DMS53 treated with DMSO at 0.1 percent for 48 hours (cell line): ENCODE data around the gene TMCO5A.
A peak's percentile ranks its signal among the peaks of the same experiment; 100 is the strongest.
"Not testable (repeated sequence)": the region's sequence is repeated elsewhere in the genome, so short reads cannot be mapped to it uniquely, and the experiment has no call there.

Experiments used
- DNase-seq: peaks from one replicate; lab custom pipeline; 2025; ENCODE audit not compliant: unreplicated experiment; lab: John Stamatoyannopoulos, UW

TMCO5A gene

DNA sequence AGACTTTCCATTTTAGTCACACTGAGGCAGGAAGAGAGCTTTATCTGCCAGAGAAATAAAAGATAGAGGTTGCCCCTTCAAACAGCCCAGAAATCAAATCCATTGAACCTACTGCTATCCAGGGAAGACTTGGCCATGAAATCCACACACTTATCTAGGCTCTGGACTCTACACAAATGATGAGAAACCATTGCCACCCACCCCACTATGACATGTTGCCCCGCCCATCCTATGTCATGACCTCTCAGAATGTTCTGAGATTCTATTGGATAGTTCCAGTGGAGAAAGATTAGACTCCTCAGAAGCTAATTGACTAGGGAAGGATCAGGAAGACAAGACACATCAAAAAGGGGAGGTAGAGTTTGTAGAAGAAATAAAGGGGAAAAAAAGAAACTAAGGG, at the start of gene TMCO5A:
TSS of gene TMCO5A (plus strand) at position 301 of the 400 bp plus-strand sequence. CDS start 1,684 bp downstream, outside the sequence.
- DNase-seq, result no peak

DNA sequence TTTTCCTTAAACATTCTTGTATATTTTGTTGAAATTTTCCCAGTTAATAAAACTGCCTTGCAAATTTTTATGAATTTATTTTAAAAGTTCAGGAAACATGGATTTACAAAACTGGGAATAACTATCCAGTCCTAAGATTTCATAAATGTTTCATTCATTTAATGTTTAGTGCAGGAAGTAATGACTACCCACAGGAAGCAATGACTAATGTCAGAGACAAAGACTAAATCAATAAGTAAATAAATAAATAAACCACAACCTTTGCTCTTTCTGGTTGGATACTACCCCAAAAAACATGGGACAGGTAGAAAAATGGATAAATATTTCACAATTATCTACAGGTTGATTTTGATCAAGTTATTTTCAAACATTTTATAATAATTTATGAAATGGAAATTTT, 48.8 kb upstream of the TMCO5A start:
- peak; percentile 20 for DNase-seq

DNA sequence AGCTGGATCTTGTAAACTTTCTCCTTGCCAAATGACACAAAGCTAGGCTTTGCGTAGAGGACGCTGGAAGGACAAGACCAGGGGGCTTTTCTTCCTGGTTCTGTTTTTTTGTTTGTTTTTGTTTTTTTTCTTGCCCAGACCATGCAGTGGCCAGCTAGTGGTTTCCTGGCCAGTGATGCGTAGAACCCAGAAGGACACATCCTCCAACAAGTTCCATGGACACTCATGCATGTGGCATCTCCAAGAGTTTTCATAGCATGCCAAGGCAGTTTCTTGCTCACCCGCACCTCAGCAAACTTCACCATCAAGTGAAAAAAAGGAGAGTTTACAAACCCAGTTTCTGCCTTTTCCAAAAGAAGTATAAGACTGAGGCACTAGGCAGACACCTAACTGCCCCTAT, 46.1 kb upstream of the TMCO5A start:
- no peak for DNase-seq

DNA sequence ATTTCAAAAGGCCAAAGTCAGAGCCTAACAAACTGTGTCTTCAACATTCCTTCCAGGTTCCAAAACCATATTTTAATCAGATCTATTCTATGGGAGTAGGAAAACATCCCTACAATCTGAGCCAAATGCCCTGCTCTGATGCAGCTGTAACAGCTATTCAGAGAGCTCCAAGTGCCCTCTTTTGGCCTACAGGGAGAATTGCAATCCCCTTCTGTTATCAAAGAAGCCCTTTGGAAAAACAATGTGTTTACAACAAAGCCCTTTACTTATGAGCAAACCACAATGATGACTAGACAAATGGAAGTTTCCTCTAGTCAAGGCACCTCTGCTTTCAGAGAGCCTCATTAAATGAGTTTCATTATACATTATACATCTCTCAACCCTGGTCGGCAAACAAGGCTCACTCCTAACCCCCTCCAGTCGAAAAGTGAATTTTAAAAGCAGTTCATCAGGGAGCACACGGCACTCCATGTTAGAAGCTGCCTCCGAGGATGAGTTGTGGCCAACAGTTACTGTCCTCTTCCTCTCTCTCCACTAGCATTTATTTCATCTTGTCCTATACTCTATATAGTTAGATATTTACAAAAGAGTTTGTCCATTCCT, 42.6 kb upstream of the TMCO5A start:
- DNase-seq, result peak; percentile 43

DNA sequence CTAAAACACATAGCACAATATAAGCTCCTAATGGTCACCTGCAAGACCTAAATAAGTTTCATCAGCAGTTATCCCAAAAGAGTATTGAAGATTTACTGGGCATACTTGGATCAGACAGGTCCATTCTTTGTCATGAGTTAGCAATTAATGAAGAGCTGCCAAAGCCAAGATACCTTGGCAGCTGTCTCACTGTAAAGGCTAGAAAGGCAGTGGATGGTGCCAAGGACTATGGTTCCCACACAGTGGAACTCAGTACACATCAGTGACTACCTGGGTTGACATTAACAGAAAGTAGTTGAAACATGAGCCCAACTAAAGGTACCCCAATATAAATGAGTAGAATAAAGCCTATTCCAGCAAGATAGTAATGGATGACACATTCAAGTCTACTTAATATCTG, 41.1 kb upstream of the TMCO5A start:
- no peak for DNase-seq

DNA sequence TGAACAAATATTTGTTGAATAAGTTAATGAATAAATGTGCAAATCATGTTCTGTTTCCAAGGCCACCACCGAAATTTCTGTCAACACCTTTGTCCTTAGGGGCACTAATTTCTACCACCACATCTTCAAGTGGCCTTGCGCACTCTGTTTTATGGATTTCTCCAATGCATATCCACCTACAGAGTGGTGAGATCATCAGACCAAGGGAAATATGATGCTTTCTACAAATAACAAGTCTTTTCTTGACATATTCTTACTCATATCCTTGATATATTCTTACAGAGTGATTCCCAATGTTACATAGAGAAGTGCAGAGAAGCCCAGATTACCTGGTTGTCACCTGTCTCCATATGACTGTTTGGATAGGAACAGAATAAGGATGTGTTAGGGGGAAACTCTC, 36.1 kb upstream of the TMCO5A start:
- DNase-seq, result no peak

DNA sequence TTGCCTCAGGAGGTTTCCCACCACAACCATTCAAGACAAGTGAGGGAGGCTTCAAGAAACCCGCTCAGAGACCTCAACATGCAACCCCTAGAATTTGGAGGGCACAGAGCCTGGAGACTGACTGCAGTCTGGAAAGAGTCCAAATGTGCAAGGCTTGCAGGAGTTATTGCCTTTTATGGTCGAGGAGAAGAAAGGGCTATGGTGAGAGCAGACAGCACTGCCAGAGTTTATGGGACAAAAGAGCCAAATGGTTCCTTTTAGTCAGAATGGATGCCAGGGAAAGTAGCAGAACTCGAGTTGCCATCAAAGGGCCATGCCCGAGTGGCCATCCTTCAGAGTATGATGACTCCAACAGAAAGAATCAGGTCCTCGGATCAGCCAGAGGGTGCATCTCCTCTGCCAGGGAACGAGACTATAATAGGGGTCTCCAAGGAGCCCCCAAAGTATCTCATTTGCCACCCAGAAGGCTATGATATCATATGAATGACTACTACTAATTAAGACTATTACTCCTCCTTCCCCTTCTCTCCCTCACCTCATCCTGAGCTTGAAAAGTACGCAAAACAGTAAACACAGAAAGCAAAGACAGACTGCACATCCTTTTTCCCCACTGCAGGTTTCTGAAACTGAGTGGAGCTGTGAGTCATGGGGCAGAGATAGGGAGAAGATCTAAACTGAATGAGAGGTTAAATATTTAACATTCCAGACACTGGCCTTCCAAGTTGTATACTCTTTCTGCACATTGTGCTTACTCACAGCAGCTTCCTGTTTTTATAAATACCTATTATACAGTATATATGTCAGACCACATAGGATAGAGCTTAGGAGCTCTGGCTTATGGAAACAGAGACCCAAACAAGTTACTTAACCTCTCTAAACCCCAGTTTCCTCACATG, 33.9 kb upstream of the TMCO5A start:
- DNase-seq, result peak; percentile 30

DNA sequence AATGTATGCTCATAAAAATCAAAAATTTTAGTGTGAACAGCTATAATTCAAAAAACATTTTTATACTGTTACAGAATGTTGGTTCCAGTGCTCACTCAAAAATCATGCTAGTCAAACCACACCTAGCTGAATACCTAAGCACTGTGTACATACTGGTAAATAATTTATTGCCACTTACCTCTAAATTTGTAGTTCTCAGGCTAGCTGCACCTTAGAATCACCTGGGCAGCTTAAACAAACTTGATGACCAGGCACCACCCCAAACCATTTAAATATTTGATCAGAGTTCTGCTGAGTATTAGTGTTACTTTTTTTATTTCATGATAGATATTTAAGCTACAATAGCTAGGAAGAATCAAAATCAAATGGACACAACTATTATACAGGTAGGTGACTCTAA, 32.3 kb upstream of the TMCO5A start:
- DNase-seq, result peak; percentile 34

DNA sequence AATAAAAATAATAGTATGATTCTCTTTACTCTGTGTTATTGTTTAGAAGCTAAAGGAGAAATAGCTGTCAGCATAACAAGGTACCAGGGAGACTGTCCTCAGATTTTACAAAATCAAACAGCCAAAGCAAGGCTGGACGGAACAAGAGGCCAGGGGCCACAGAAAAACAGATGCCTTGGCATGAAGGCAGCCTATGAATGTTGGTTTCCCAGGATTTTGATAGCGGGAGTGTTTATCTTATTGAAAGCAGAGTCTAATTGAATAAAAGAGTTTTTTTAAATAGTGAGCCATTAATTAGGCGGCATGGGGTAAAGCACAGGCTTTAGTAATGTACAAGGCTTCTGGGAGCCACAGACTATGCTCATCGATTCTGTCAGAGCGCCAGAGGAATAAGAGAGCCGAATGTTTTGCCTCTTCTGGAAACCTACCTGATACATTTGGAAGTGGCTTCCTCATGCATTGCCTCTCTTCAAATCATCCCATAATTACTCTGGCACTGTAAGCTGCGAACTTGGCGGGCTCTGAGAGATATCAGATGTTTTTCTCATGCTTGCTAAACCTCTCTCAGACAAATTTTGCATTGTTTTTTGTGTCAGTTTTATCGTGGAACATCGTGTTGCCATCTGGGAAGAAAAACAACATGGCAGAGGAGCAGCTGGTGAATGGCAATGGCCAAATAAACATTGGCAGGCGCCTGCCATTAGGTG, 30.4 kb upstream of the TMCO5A start:
- DNase-seq, result no peak

DNA sequence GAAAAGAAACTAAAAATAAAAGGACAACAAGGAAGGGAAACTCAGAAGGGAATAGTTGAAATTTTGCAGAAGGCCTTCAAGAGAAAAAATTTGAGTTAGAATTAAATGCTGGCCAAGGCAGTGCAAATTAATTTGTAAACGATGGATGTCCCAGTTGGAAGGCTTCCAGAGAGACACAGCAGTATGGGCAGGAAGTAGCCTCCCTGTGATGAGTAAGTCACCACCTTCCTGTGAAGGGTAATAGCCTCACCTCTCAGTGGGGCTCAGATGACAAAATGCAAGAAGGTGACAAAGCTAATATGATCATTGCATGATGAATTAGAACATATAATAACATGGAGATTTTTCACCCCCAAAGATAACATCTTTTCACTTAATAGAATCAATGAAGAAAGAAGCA, 27.3 kb upstream of the TMCO5A start:
- peak; percentile 47 for DNase-seq

DNA sequence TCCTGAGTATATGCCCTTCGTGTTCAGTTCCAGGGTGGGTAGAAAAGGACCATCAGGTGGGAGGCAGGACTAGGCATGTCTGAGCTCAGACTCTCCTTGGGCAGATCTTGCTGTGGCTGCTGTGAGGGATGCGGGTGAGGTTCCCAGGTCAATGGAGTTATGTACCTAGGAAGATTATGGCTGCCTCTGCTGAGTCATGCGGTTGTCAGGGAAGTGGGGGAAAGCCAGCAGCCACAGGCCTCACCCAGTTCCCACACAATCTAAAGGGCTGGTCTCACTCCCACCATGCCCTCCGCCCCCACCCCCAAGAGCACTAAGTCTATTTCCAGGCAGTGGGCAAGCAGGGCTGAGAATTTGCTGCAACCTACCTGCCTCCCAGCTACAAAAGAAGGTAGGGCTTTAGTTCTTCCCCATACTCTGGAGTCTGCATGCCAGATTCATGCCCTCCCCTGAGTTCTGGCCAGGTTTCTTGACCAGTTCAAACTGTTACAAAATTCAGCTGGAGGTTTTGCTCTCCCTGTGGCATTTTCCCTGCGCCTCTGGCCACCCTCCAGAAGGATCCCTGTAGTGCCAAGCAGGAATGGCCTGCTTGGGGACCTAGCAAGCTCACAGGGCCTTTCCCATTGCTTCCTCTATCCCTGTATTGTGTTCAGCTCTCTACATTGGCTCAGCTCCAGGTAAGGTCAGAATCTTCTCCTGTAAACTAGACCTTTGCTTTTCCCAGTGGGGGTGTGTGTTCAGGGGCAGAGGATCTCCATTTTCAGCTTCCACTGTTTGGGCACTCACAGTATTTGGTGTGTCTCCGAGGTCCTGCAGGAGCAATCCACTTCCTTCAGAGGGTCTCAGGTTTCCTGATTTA, 12.7 kb upstream of the TMCO5A start:
- DNase-seq, result no peak

DNA sequence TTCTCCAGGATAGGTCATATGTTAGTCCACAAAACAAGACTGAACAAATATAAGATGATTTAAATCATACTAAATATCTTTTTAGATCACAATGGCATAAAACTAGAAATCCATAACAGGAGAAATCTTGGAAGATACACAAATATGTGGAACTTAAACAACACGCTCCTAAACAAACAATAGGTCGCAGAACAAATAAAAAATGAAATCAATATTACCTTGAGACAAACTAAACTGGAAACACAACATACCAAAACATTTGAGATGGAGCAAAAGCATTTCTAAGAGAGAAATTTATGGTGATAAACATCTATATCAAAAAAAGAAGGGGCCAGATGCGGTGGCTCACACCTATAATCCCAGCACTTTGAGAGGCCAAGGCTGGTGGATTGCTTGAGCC, 8.3 kb upstream of the TMCO5A start:
- no peak for DNase-seq

DNA sequence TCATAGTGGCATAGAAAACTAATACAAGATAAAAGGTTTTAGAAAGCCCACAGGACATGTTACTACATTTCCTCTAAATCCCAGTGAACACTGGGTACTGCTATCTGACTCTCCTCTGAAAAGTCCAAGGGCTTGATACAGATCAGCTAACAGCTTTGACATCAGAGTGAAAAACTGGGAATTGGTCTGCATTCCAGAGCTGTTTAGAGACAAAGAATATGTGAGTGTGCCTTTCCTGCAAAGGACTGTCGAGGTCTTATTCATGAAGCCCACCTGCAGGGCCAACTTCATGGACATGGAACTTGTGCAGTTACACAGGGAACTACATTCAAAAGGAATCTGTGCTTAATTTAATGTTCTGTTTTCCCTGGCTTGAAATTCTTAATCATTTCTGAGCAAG, 5.2 kb upstream of the TMCO5A start:
- no peak for DNase-seq

DNA sequence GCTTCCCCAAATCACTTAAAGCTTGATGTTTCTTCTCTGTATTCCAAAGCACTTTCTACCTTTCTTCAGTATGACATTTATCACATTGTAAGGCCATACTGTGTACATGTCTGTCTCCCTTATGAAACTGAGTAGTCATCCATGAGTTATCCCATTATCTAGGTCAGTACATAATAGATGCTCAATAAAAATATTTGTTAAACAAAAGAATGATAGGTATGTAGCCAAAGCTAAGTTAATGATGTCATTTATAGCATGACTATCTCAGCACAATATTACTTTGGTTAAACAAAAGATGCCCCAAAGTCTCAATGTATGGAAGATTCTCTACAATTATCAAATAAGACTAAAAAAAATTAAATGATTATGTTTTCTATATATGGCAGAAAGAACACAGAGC, 3.1 kb upstream of the TMCO5A start:
- DNase-seq, result no peak

DNA sequence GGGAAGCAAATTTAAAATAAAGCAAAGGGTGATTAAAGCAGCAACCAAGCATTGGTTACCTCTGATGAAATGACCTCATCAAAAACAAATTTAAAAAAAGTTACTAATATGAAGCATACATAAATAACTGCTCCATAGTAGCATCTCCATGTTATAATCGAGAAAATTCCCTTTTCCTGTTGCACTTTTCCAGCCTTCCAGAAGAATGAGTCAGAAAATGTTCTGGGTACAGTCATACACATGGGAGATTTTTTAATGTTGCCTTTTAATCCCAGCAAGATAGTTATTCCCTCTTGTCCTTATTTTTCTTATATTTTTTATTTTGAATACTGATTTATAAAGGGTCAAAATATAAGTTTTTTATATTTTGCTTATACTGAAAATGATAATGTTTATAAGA, 2.6 kb upstream of the TMCO5A start:
- no peak for DNase-seq

DNA sequence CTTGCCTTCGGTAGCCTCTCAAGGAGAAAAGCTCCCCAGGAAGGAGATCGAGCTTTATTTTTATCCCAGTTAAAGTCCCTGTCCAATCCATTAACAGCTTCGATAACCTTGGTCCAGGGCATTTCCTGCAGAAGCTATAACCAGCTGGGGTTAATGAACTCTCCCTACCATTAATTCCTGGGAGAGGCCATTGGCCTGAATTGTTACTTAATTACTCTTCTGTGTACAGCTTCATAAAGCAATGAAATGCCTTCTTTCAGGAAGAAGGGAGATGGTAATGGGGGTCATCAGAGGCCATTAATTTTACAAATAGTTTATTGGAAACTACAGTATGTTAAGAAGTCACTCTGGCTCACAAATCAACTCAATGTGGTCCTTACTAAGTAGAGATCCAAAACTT, 1.9 kb upstream of the TMCO5A start:
- DNase-seq, result no peak

DNA sequence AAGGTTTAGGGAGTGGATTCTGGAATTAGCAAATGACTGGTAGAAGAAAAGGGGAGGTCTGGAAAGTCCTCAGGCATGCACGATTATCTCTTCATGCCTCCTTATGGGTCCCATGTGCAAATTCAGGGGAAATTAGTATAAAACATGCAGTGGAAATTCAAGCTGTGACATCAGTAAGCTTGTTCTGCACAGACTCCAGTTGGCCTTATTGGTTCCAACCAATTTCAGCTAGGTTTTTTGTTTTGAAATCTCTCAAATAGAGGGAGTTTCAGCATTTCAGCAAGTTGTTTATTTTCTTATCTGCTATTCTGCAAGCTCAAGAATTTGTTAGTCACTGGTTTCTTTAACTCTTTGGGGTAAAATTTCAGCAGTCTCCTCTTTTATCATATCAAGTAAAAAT, 774 bp upstream of the TMCO5A start:
- DNase-seq, result no peak

DNA sequence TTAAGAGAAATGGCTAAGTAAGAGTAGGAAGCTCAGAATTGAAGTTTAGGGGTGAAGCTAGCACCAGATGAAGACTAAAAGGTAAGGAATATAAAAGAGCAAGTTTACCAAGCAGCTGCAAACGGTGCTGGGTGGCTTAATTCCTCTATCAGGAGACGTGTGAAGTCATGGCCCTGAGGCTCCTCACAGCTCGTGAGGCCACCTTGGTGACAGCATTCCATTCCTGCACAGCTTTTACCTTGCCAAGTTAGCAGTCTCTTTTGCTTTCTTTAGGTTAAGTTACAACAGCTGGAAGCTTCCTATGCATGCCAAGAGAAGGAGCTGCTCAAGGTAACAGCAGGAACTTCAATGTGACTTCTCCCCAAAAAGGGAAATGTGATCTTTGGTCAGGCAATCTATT, 6.4 kb downstream of the TMCO5A start:
- no peak for DNase-seq

DNA sequence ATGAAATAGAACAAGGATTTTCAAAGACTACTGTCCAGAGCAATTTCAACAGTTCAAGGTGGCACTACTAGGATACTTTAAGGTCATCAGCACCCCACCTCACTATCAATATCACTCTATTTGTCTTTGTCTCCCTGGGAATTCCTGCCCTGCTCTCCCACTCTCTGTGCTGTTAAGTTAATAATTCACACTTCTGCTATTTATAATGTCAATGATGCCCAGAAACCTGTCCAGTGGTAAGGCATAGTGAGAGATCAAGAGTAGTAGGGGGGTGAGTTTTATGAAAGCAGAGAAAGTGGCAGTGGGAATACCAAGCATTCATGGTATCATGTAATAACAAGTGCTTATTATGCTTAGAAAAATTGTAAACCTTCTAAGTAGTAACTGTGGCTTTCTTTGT, 7.3 kb downstream of the TMCO5A start:
- DNase-seq, result no peak

DNA sequence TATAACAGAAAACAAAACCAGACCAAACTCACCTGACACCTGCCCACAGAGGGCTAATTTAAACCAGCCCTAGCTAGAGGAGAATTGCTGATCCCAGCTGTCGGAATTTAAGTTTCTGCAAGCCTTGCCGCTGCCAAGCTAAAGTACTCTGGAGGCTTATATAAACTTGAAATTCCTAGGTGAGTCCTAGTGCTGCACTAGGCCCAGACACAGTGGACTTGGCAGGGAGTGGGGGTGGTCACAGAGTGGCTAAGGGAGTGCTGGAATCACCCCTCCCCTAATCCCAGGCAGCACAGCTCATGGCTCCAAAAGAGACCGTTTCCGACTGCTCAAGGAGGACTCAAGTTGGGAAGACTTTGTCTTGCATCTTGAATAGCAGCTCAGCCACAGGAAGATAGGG, 17.6 kb downstream of the TMCO5A start:
- DNase-seq, result no peak

DNA sequence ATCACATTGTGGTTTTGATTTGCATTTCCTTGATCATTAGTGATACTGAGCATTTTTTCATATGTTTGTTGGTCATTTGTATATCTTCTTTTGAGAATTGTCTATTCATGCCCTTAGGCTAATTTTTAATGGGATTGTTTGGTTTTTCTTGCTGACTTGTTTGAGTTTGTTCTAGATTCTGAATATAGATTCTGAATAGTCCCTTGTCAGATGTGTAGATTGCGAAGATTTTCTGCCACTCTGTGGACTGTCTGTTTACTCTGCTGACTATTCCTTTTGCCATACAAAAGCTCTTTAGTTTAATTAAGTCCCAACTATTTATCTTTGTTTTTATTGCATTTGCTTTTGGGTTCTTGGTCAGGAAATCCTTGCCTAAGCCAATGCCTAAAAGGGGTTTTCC, 26.3 kb downstream of the TMCO5A start:
- not testable (repeated sequence) for DNase-seq
